Calu3 (cell line): Measurements from ENCODE around the gene IFNAR1. TPM values are rescaled to one million over a fixed set of nuclear protein-coding genes. Genes with fewer than 3 reads are reported as not detected.

Experiments
- BruUV-seq: library from RNA; stranded (reverse); fragments of 400-500 nt; replicated peaks from 2 replicates; lab custom pipeline; 2021; lab: Mats Ljungman, UMichigan
- CTCF ChIA-PET: fragments of 300-600 bp; sonication (Branson Sonifier 250); formaldehyde crosslinking; loops from one replicate; lab custom pipeline; 2022; ENCODE audit warnings: antibody characterized with exemption; lab: Charles Lee
- DNase-seq: peaks from one replicate; pipeline ENCODE4 v3.0.0; 2022
- H3K27ac Mint-ChIP-seq: one replicate; pipeline ENCODE4 v1.8.0; 2022; ENCODE audit warnings: mixed read lengths; ENCODE audit not compliant: unreplicated experiment
- H3K27me3 Mint-ChIP-seq: one replicate; pipeline ENCODE4 v1.8.0; 2022; ENCODE audit warnings: mixed read lengths; ENCODE audit not compliant: unreplicated experiment
- H3K36me3 Mint-ChIP-seq: one replicate; pipeline ENCODE4 v1.8.0; 2022; ENCODE audit warnings: mild to moderate bottlenecking, moderate library complexity, mixed read lengths; ENCODE audit not compliant: insufficient read depth, unreplicated experiment
- H3K4me1 Mint-ChIP-seq: one replicate; pipeline ENCODE4 v1.8.0; 2022; ENCODE audit warnings: mild to moderate bottlenecking, low read depth, mixed read lengths; ENCODE audit not compliant: unreplicated experiment
- H3K4me3 Mint-ChIP-seq: one replicate; pipeline ENCODE4 v1.8.0; 2022; ENCODE audit warnings: mild to moderate bottlenecking, low read depth, moderate library complexity, mixed read lengths; ENCODE audit not compliant: unreplicated experiment
- H3K9me3 Mint-ChIP-seq: one replicate; pipeline ENCODE4 v1.8.0; 2022; ENCODE audit warnings: low read depth, mixed read lengths; ENCODE audit not compliant: unreplicated experiment
- CTCF ChIP-seq: fragments of 200-600 bp; IDR thresholded peaks from one replicate; pipeline ENCODE4 v1.8.0; 2022; ENCODE audit warnings: antibody characterized with exemption; ENCODE audit not compliant: unreplicated experiment
- intact Hi-C: fragments of 100-400 bp; cut with micrococcal nuclease; formaldehyde crosslinking; loops from one replicate; pipeline ENCODE4 v1.10.0; 2022; ENCODE audit not compliant: unreplicated experiment
- total RNA-seq: library from RNA; stranded (reverse); gene quantifications from 2 replicates; pipeline ENCODE4 v1.2.3, GENCODE V29; 2022

IFNAR1 gene
- total RNA-seq, 1 experiment from 2014 or later = 35.2 TPM

GRCh38 chr21:33397717-33398116 lies 72.9 kb downstream of the IFNAR1 start:
- Mint-ChIP-seq H3K9me3 (peaks cover 2% of the 10 kb centered on the region), H3K4me1 (peaks cover 6% of the 10 kb centered on the region), H3K27ac (no peak overlapping the region), H3K27me3 (no peaks in the 10 kb centered on the region), H3K4me3 (no peak overlapping the region), H3K36me3 (no peaks in the 10 kb centered on the region)
- BruUV-seq = no TSS peak
- DNase-seq = no peak
- CTCF ChIA-PET = interaction anchor here (0.6 kb wide), 1 partner anchor 46 kb away, joined by 3 read pairs; no protein-coding TSS in a partner anchor
- TF ChIP-seq CTCF = no peak
- intact Hi-C loops = no loop called here

GRCh38 chr21:33398361-33398760 lies 73.6 kb downstream of the IFNAR1 start:
- Mint-ChIP-seq H3K27ac (no peak overlapping the region), H3K4me1 (peaks cover 6% of the 10 kb centered on the region), H3K9me3 (peaks cover 2% of the 10 kb centered on the region), H3K36me3 (peaks cover under 1% of the 10 kb centered on the region), H3K4me3 (no peak overlapping the region), H3K27me3 (no peaks in the 10 kb centered on the region)
- BruUV-seq = no TSS peak
- CTCF ChIA-PET = interaction anchor here (0.7 kb wide), 1 partner anchor 351 kb away, joined by 3 read pairs; no protein-coding TSS in a partner anchor
- no peak for TF ChIP-seq CTCF
- intact Hi-C loops = no loop called here
- DNase-seq = no peak

- peaks cover 29% of the 10 kb centered on the region for H3K36me3 Mint-ChIP-seq
- peaks cover 13% of the 10 kb centered on the region for H3K4me1 Mint-ChIP-seq
- no peak overlapping the region for H3K27ac Mint-ChIP-seq
- no peaks in the 10 kb centered on the region for H3K27me3 Mint-ChIP-seq
- CTCF ChIA-PET = no interaction called here
- no peak for TF ChIP-seq CTCF
- H3K4me3 Mint-ChIP-seq = no peak overlapping the region
- no peak for DNase-seq
- intact Hi-C loops = no loop called here
- peaks cover 2% of the 10 kb centered on the region for H3K9me3 Mint-ChIP-seq
- BruUV-seq = no TSS peak
Observed at GRCh38 chr21:33401630-33401992, 76.8 kb downstream of the IFNAR1 start.

- Mint-ChIP-seq H3K4me3 (no peak overlapping the region), H3K27me3 (no peaks in the 10 kb centered on the region), H3K4me1 (peaks cover 13% of the 10 kb centered on the region), H3K9me3 (peaks cover 2% of the 10 kb centered on the region), H3K36me3 (peaks cover 33% of the 10 kb centered on the region), H3K27ac (no peak overlapping the region)
- intact Hi-C loops = no loop called here
- CTCF ChIA-PET = no interaction called here
- no TSS peak for BruUV-seq
- no peak for DNase-seq
- TF ChIP-seq CTCF = no peak
Observed at GRCh38 chr21:33402001-33402979, 77.5 kb downstream of the IFNAR1 start.
